GF-D8 (cell line): ENCODE results near the gene COP1.

Experiments used
- DNase-seq: peaks from one replicate; lab custom pipeline; 2025; lab: John Stamatoyannopoulos, UW

Gene COP1

GRCh38 chr1:176199707-176200106 lies 7.4 kb downstream of the COP1 start:
- DNase-seq: no peak

GRCh38 chr1:176198413-176198812 lies 8.7 kb downstream of the COP1 start:
- DNase-seq: no peak

- no peak for DNase-seq
These were observed 10.4 kb downstream of the COP1 start for GRCh38 chr1:176196728-176197127.

- DNase-seq: no peak
These were observed 11.5 kb downstream of the COP1 start for GRCh38 chr1:176195547-176195946.

- DNase-seq: no peak
These were observed 13.4 kb downstream of the COP1 start for GRCh38 chr1:176193663-176194062.

GRCh38 chr1:176193023-176193422 lies 14.1 kb downstream of the COP1 start:
- no peak for DNase-seq

- no peak for DNase-seq
These were observed 18.5 kb downstream of the COP1 start for GRCh38 chr1:176188604-176189003.

- DNase-seq: no peak
These were observed 20.1 kb downstream of the COP1 start for GRCh38 chr1:176187001-176187400.

- DNase-seq: no peak
These were observed 23.5 kb downstream of the COP1 start for GRCh38 chr1:176183618-176184017.

GRCh38 chr1:176178316-176178715 lies 28.8 kb downstream of the COP1 start:
- DNase-seq: no peak

GRCh38 chr1:176177764-176178163 lies 29.3 kb downstream of the COP1 start:
- DNase-seq: no peak

- DNase-seq: no peak
These were observed 33.0 kb downstream of the COP1 start for GRCh38 chr1:176174108-176174507.

- no peak for DNase-seq
These were observed 34.9 kb downstream of the COP1 start for GRCh38 chr1:176172215-176172614.

GRCh38 chr1:176167210-176167609 lies 39.9 kb downstream of the COP1 start:
- DNase-seq: no peak

GRCh38 chr1:176165573-176165972 lies 41.5 kb downstream of the COP1 start:
- no peak for DNase-seq

GRCh38 chr1:176164014-176164678 lies 42.9 kb downstream of the COP1 start:
- no peak for DNase-seq

- DNase-seq: no peak
These were observed 47.1 kb downstream of the COP1 start for GRCh38 chr1:176159993-176160392.

GRCh38 chr1:176157995-176158394 lies 49.1 kb downstream of the COP1 start:
- DNase-seq: no peak

- no peak for DNase-seq
These were observed 56.9 kb downstream of the COP1 start for GRCh38 chr1:176149939-176150807.

- no peak for DNase-seq
These were observed 62.6 kb downstream of the COP1 start for GRCh38 chr1:176144526-176144925.

GRCh38 chr1:176142973-176143372 lies 64.1 kb downstream of the COP1 start:
- DNase-seq: no peak

- no peak for DNase-seq
These were observed 65.6 kb downstream of the COP1 start for GRCh38 chr1:176141449-176141848.

GRCh38 chr1:176136891-176137290 lies 70.2 kb downstream of the COP1 start:
- no peak for DNase-seq

- DNase-seq: no peak
These were observed 72.4 kb downstream of the COP1 start for GRCh38 chr1:176134666-176135065.
